ENCODE measurements around the gene ZNF334. TPM values are rescaled to one million over a fixed set of nuclear protein-coding genes. Genes with fewer than 3 reads are reported as not detected.

The ZNF334 gene
- total and polyA plus RNA-seq, 2 donors: 3.8 to 9.3 TPM

GRCh38 chr20:46505506-46505905 lies 7.9 kb downstream of the ZNF334 start:
- peaks cover 0 to 2% of the 10 kb centered on the region in 2 donors for H3K9me3 ChIP-seq (ENCODE audit: control insufficient read depth in 2 of 2, insufficient read depth in 1 of 2, low read length in 1 of 2)
- H3K36me3 ChIP-seq (ENCODE audit: control insufficient read depth in 2 of 2, insufficient read depth in 2 of 2, low read length in 1 of 2): no peaks in the 10 kb centered on the region
- no peaks in the 10 kb centered on the region for H3K4me1 ChIP-seq (ENCODE audit: control insufficient read depth in 2 of 2, insufficient read depth in 2 of 2, low read length in 2 of 2)
- H3K27ac ChIP-seq (ENCODE audit: low read depth in 1 of 2, low read length in 1 of 2): no peak overlapping the region
- WGBS: 97% methylated on average over 3 of the region's 3 CpGs
- no peaks in the 10 kb centered on the region for H3K27me3 ChIP-seq (ENCODE audit: control insufficient read depth in 2 of 2, insufficient read depth in 1 of 2, low read length in 1 of 2)
- no peak for DNase-seq (ENCODE audit: low read depth in 6 of 9, low spot score in 9 of 9)
- no peak overlapping the region for H3K4me3 ChIP-seq (ENCODE audit: low read length in 2 of 2)

GRCh38 chr20:46501961-46502360 lies 11.4 kb downstream of the ZNF334 start:
- no peaks in the 10 kb centered on the region for H3K27me3 ChIP-seq (ENCODE audit: control insufficient read depth in 2 of 2, insufficient read depth in 1 of 2, low read length in 1 of 2)
- H3K9me3 ChIP-seq (ENCODE audit: control insufficient read depth in 2 of 2, insufficient read depth in 1 of 2, low read length in 1 of 2): peaks cover 0 to 2% of the 10 kb centered on the region in 2 donors
- H3K4me3 ChIP-seq (ENCODE audit: low read length in 2 of 2): no peak overlapping the region
- no peaks in the 10 kb centered on the region for H3K36me3 ChIP-seq (ENCODE audit: control insufficient read depth in 2 of 2, insufficient read depth in 2 of 2, low read length in 1 of 2)
- no peak for DNase-seq (ENCODE audit: low read depth in 6 of 9, low spot score in 9 of 9)
- no peak overlapping the region for H3K27ac ChIP-seq (ENCODE audit: low read depth in 1 of 2, low read length in 1 of 2)
- 95% methylated on average over 6 of the region's 6 CpGs for WGBS
- H3K4me1 ChIP-seq (ENCODE audit: control insufficient read depth in 2 of 2, insufficient read depth in 2 of 2, low read length in 2 of 2): no peaks in the 10 kb centered on the region

GRCh38 chr20:46501337-46501942 lies 11.9 kb downstream of the ZNF334 start:
- Histone ChIP-seq H3K4me1 (ENCODE audit: control insufficient read depth in 2 of 2, insufficient read depth in 2 of 2, low read length in 2 of 2) (no peaks in the 10 kb centered on the region), H3K9me3 (ENCODE audit: control insufficient read depth in 2 of 2, insufficient read depth in 1 of 2, low read length in 1 of 2) (peaks cover 0 to 2% of the 10 kb centered on the region in 2 donors), H3K27me3 (ENCODE audit: control insufficient read depth in 2 of 2, insufficient read depth in 1 of 2, low read length in 1 of 2) (no peaks in the 10 kb centered on the region), H3K4me3 (ENCODE audit: low read length in 2 of 2) (no peak overlapping the region), H3K36me3 (ENCODE audit: control insufficient read depth in 2 of 2, insufficient read depth in 2 of 2, low read length in 1 of 2) (no peaks in the 10 kb centered on the region), H3K27ac (ENCODE audit: low read depth in 1 of 2, low read length in 1 of 2) (no peak overlapping the region)
- no peak for DNase-seq (ENCODE audit: low read depth in 6 of 9, low spot score in 9 of 9)
- WGBS: 98% methylated on average over 5 of the region's 5 CpGs

GRCh38 chr20:46494077-46494476 lies 19.3 kb downstream of the ZNF334 start:
- Histone ChIP-seq H3K4me1 (ENCODE audit: control insufficient read depth in 2 of 2, insufficient read depth in 2 of 2, low read length in 2 of 2) (no peaks in the 10 kb centered on the region), H3K27me3 (ENCODE audit: control insufficient read depth in 2 of 2, insufficient read depth in 1 of 2, low read length in 1 of 2) (no peaks in the 10 kb centered on the region), H3K27ac (ENCODE audit: low read depth in 1 of 2, low read length in 1 of 2) (no peak overlapping the region), H3K9me3 (ENCODE audit: control insufficient read depth in 2 of 2, insufficient read depth in 1 of 2, low read length in 1 of 2) (no peaks in the 10 kb centered on the region), H3K36me3 (ENCODE audit: control insufficient read depth in 2 of 2, insufficient read depth in 2 of 2, low read length in 1 of 2) (no peaks in the 10 kb centered on the region), H3K4me3 (ENCODE audit: low read length in 2 of 2) (no peak overlapping the region)
- 91% methylated on average over 4 of the region's 4 CpGs for WGBS
- DNase-seq (ENCODE audit: low read depth in 6 of 9, low spot score in 9 of 9): no peak

- Histone ChIP-seq H3K9me3 (ENCODE audit: control insufficient read depth in 2 of 2, insufficient read depth in 1 of 2, low read length in 1 of 2) (no peaks in the 10 kb centered on the region), H3K4me1 (ENCODE audit: control insufficient read depth in 2 of 2, insufficient read depth in 2 of 2, low read length in 2 of 2) (no peaks in the 10 kb centered on the region), H3K27me3 (ENCODE audit: control insufficient read depth in 2 of 2, insufficient read depth in 1 of 2, low read length in 1 of 2) (no peaks in the 10 kb centered on the region), H3K36me3 (ENCODE audit: control insufficient read depth in 2 of 2, insufficient read depth in 2 of 2, low read length in 1 of 2) (no peaks in the 10 kb centered on the region), H3K27ac (ENCODE audit: low read depth in 1 of 2, low read length in 1 of 2) (no peak overlapping the region), H3K4me3 (ENCODE audit: low read length in 2 of 2) (no peak overlapping the region)
- WGBS: 97% methylated on average over 8 of the region's 8 CpGs
- DNase-seq (ENCODE audit: low read depth in 6 of 9, low spot score in 9 of 9): no peak
These were observed 22.0 kb downstream of the ZNF334 start for GRCh38 chr20:46491354-46491753.

GRCh38 chr20:46488451-46488850 lies 24.9 kb downstream of the ZNF334 start:
- Histone ChIP-seq H3K4me1 (ENCODE audit: control insufficient read depth in 2 of 2, insufficient read depth in 2 of 2, low read length in 2 of 2) (no peaks in the 10 kb centered on the region), H3K27me3 (ENCODE audit: control insufficient read depth in 2 of 2, insufficient read depth in 1 of 2, low read length in 1 of 2) (no peaks in the 10 kb centered on the region)
- no peak for DNase-seq (ENCODE audit: low read depth in 6 of 9, low spot score in 9 of 9)

GRCh38 chr20:46487628-46488027 lies 25.7 kb downstream of the ZNF334 start:
- Histone ChIP-seq H3K27ac (ENCODE audit: low read depth in 1 of 2, low read length in 1 of 2) (no peak overlapping the region), H3K4me3 (ENCODE audit: low read length in 2 of 2) (no peak overlapping the region), H3K4me1 (ENCODE audit: control insufficient read depth in 2 of 2, insufficient read depth in 2 of 2, low read length in 2 of 2) (no peaks in the 10 kb centered on the region), H3K9me3 (ENCODE audit: control insufficient read depth in 2 of 2, insufficient read depth in 1 of 2, low read length in 1 of 2) (no peaks in the 10 kb centered on the region), H3K36me3 (ENCODE audit: control insufficient read depth in 2 of 2, insufficient read depth in 2 of 2, low read length in 1 of 2) (no peaks in the 10 kb centered on the region), H3K27me3 (ENCODE audit: control insufficient read depth in 2 of 2, insufficient read depth in 1 of 2, low read length in 1 of 2) (no peaks in the 10 kb centered on the region)
- WGBS: 84% methylated on average over 2 of the region's 2 CpGs
- DNase-seq (ENCODE audit: low read depth in 6 of 9, low spot score in 9 of 9): no peak

More at GRCh38 chr20:46488451-46488850, 24.9 kb downstream of the ZNF334 start:
- 96% methylated on average over 3 of the region's 3 CpGs for WGBS
- H3K27ac ChIP-seq (ENCODE audit: low read depth in 1 of 2, low read length in 1 of 2): no peak overlapping the region
- H3K36me3 ChIP-seq (ENCODE audit: control insufficient read depth in 2 of 2, insufficient read depth in 2 of 2, low read length in 1 of 2): no peaks in the 10 kb centered on the region
- no peaks in the 10 kb centered on the region for H3K9me3 ChIP-seq (ENCODE audit: control insufficient read depth in 2 of 2, insufficient read depth in 1 of 2, low read length in 1 of 2)
- no peak overlapping the region for H3K4me3 ChIP-seq (ENCODE audit: low read length in 2 of 2)

GRCh38 chr20:46485431-46485830 lies 27.9 kb downstream of the ZNF334 start:
- Histone ChIP-seq H3K36me3 (ENCODE audit: control insufficient read depth in 2 of 2, insufficient read depth in 2 of 2, low read length in 1 of 2) (no peaks in the 10 kb centered on the region), H3K27ac (ENCODE audit: low read depth in 1 of 2, low read length in 1 of 2) (no peak overlapping the region), H3K9me3 (ENCODE audit: control insufficient read depth in 2 of 2, insufficient read depth in 1 of 2, low read length in 1 of 2) (no peaks in the 10 kb centered on the region), H3K4me3 (ENCODE audit: low read length in 2 of 2) (no peak overlapping the region), H3K27me3 (ENCODE audit: control insufficient read depth in 2 of 2, insufficient read depth in 1 of 2, low read length in 1 of 2) (no peaks in the 10 kb centered on the region), H3K4me1 (ENCODE audit: control insufficient read depth in 2 of 2, insufficient read depth in 2 of 2, low read length in 2 of 2) (no peaks in the 10 kb centered on the region)
- 85% methylated on average over 4 of the region's 4 CpGs for WGBS
- DNase-seq (ENCODE audit: low read depth in 6 of 9, low spot score in 9 of 9): no peak

GRCh38 chr20:46484954-46485353 lies 28.4 kb downstream of the ZNF334 start:
- no peak for DNase-seq (ENCODE audit: low read depth in 6 of 9, low spot score in 9 of 9)
- H3K36me3 ChIP-seq (ENCODE audit: control insufficient read depth in 2 of 2, insufficient read depth in 2 of 2, low read length in 1 of 2): no peaks in the 10 kb centered on the region
- WGBS: 89% methylated on average over 3 of the region's 3 CpGs
- H3K27me3 ChIP-seq (ENCODE audit: control insufficient read depth in 2 of 2, insufficient read depth in 1 of 2, low read length in 1 of 2): no peaks in the 10 kb centered on the region
- H3K27ac ChIP-seq (ENCODE audit: low read depth in 1 of 2, low read length in 1 of 2): no peak overlapping the region
- no peak overlapping the region for H3K4me3 ChIP-seq (ENCODE audit: low read length in 2 of 2)
- H3K9me3 ChIP-seq (ENCODE audit: control insufficient read depth in 2 of 2, insufficient read depth in 1 of 2, low read length in 1 of 2): no peaks in the 10 kb centered on the region
- H3K4me1 ChIP-seq (ENCODE audit: control insufficient read depth in 2 of 2, insufficient read depth in 2 of 2, low read length in 2 of 2): no peaks in the 10 kb centered on the region

Data from thymus (tissue), 11 donors.